ENCODE results near the gene SH3RF3.
"Not testable (repeated sequence)": the region's sequence is repeated elsewhere in the genome, so short reads cannot be mapped to it uniquely, and the experiment has no call there.

SH3RF3 gene

DNA sequence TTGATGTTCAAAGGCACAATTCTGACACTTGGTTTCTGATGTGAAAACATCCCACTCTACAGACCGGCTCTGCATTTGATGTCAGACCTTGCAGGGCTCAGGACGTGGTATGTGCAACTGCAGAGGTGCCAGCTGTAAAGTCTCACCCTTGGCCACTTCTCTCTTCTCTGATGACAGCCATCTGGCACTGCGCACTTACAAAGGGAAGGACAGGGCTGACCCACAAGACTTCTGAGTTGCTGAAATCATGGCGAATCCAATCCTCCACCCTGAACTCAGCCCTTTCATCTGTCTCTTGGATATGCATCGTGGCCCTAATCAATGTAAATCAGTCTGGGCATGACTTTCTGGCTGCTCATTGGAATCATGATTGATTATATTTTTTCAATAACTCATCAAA, 402.2 kb downstream of the SH3RF3 start:
- DNase-seq, result no peak
- POLR2A ChIA-PET, result no interaction called here
- H3K27me3 ChIP-seq (replicated peaks in 2 of 5; ENCODE audit: control insufficient read depth in 4 of 5, insufficient read depth in 5 of 5, low read length in 4 of 5), result peaks cover 0 to 13% (median 0%) of the 10 kb centered on the region in 5 experiments
- CTCF ChIA-PET, result interaction anchor here (1.3 to 2.5 kb wide), 2 partner anchors 14 to 21 kb away, joined by 3 to 6 read pairs; no protein-coding TSS in a partner anchor
- no peaks in the 10 kb centered on the region for H3K9me3 ChIP-seq (ENCODE audit: control extremely low read depth in 1 of 5, control insufficient read depth in 4 of 5, insufficient read depth in 2 of 5, low read depth in 1 of 5, low read length in 4 of 5)
- H3K36me3 ChIP-seq (ENCODE audit: control insufficient read depth in 4 of 4, insufficient read depth in 4 of 4, low read length in 3 of 4), result no peaks in the 10 kb centered on the region
- no peaks in the 10 kb centered on the region for H3K4me1 ChIP-seq (ENCODE audit: control extremely low read depth in 1 of 4, control insufficient read depth in 4 of 4, insufficient read depth in 4 of 4, low read length in 3 of 4)
- H3K27ac ChIP-seq (ENCODE audit: insufficient read depth in 1 of 2, low read depth in 1 of 2, low read length in 2 of 2, poor library complexity in 1 of 2, severe bottlenecking in 2 of 2), result no peak overlapping the region
- WGBS (ENCODE audit: insufficient coverage), result 98% methylated on average over 5 of the region's 5 CpGs
- no peak overlapping the region for H3K4me3 ChIP-seq (ENCODE audit: control insufficient read depth in 1 of 7, extremely low read depth in 1 of 7, insufficient read depth in 4 of 7, low read depth in 2 of 7, low read length in 6 of 7)

DNA sequence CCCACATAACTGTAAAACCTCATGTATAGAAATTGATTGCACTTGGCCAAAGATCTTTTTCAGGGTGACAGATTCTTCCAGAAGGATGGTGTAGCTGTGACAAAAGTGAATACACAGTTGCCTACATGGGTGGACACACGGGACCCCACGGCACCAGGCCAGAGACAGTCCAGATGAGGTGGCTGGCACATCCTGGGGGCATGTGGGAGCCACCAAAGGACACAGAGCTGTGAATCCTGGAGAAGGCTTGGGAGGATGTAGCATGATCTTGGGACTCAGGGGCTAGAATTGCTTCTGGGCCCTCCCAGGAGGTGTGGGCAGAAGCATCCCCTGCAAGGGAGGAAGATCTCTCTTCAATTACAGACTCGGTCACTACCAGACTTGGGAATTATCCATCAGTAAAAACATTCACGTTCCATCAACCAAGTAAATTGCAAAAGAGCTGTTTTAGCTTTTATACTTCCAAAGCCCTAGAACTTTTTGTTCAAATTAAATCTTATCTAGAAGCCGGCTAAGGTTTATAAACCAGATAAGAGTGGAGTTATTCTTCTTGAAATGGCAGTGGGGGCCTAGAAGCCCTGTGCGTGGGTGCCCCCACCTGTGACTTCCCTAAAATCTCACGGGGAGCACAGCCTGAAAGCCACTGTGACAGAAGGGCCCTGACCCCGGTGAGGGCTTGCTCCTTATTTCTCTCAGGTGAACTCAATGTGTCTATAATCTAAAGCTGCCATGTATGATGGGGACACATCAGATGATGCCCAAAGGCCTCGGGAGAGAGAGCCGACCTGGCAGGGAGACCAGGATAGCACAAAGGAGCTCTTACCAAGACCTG, 403.1 kb downstream of the SH3RF3 start:
- Histone ChIP-seq H3K36me3 (ENCODE audit: control insufficient read depth in 4 of 4, insufficient read depth in 4 of 4, low read length in 3 of 4) (no peaks in the 10 kb centered on the region), H3K4me3 (ENCODE audit: control insufficient read depth in 1 of 7, extremely low read depth in 1 of 7, insufficient read depth in 4 of 7, low read depth in 2 of 7, low read length in 6 of 7) (no peak overlapping the region), H3K27ac (ENCODE audit: insufficient read depth in 1 of 2, low read depth in 1 of 2, low read length in 2 of 2, poor library complexity in 1 of 2, severe bottlenecking in 2 of 2) (no peak overlapping the region), H3K9me3 (ENCODE audit: control extremely low read depth in 1 of 5, control insufficient read depth in 4 of 5, insufficient read depth in 2 of 5, low read depth in 1 of 5, low read length in 4 of 5) (no peaks in the 10 kb centered on the region), H3K4me1 (ENCODE audit: control extremely low read depth in 1 of 4, control insufficient read depth in 4 of 4, insufficient read depth in 4 of 4, low read length in 3 of 4) (no peaks in the 10 kb centered on the region), H3K27me3 (replicated peaks in 2 of 5; ENCODE audit: control insufficient read depth in 4 of 5, insufficient read depth in 5 of 5, low read length in 4 of 5) (peaks cover 0 to 13% (median 0%) of the 10 kb centered on the region in 5 experiments)
- ChIA-PET CTCF (interaction anchor here (1.0 to 2.5 kb wide), 3 partner anchors 13 to 22 kb away, joined by 3 to 6 read pairs (median 3); no protein-coding TSS in a partner anchor), POLR2A (no interaction called here)
- 86% methylated on average over 9 of the region's 10 CpGs for WGBS (ENCODE audit: insufficient coverage)
- DNase-seq, result no peak

DNA sequence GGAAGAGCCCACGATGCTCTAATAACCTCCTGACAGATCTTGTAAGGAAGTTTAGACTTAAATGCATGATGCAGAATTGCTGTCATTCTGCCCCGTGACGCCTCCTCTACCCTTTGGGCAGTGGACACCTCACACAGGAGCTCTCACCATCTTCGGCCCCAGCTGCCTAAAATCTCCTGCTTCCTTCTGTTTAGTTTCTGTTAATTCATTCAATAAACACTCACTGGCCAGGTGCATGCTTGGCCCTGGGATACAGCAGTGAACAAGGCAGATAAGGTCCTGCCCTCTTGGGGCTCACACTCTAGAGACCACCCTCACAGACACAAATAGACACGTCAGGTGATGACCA, 403.7 kb downstream of the SH3RF3 start:
- no peak for DNase-seq
- H3K27me3 ChIP-seq (replicated peaks in 2 of 5; ENCODE audit: control insufficient read depth in 4 of 5, insufficient read depth in 5 of 5, low read length in 4 of 5), result peaks cover 0 to 13% (median 0%) of the 10 kb centered on the region in 5 experiments
- no peak overlapping the region for H3K4me3 ChIP-seq (ENCODE audit: control insufficient read depth in 1 of 7, extremely low read depth in 1 of 7, insufficient read depth in 4 of 7, low read depth in 2 of 7, low read length in 6 of 7)
- H3K9me3 ChIP-seq (ENCODE audit: control extremely low read depth in 1 of 5, control insufficient read depth in 4 of 5, insufficient read depth in 2 of 5, low read depth in 1 of 5, low read length in 4 of 5), result no peaks in the 10 kb centered on the region
- H3K4me1 ChIP-seq (ENCODE audit: control extremely low read depth in 1 of 4, control insufficient read depth in 4 of 4, insufficient read depth in 4 of 4, low read length in 3 of 4), result no peaks in the 10 kb centered on the region
- H3K27ac ChIP-seq (ENCODE audit: insufficient read depth in 1 of 2, low read depth in 1 of 2, low read length in 2 of 2, poor library complexity in 1 of 2, severe bottlenecking in 2 of 2), result no peak overlapping the region
- no peaks in the 10 kb centered on the region for H3K36me3 ChIP-seq (ENCODE audit: control insufficient read depth in 4 of 4, insufficient read depth in 4 of 4, low read length in 3 of 4)
- ChIA-PET POLR2A (no interaction called here), CTCF (interaction anchor here (1.0 to 2.5 kb wide), 3 partner anchors 13 to 23 kb away, joined by 3 to 6 read pairs (median 3); no protein-coding TSS in a partner anchor)
- 98% methylated on average over 4 of the region's 5 CpGs for WGBS (ENCODE audit: insufficient coverage)

DNA sequence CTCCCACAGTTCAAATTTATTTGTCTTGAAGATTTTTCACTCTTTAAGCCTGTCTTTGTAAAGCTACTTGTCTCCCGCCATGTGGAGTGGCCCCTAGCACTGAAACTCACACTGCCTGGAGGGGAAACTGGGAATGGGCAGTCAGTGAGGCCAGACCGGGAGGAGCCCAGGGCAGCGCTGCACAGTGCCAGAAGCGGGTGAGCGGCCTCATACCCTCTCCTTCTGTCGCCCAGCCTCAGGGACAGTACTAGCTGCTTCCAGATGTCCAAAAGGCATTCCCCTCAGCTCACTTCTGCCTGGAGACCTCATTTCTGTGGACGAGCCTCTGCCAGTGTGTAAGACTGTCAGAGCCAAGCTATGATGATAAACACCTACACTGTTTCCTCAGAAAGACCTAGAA, 404.8 kb downstream of the SH3RF3 start:
- WGBS (ENCODE audit: insufficient coverage), result 97% methylated on average over 6 of the region's 7 CpGs

DNA sequence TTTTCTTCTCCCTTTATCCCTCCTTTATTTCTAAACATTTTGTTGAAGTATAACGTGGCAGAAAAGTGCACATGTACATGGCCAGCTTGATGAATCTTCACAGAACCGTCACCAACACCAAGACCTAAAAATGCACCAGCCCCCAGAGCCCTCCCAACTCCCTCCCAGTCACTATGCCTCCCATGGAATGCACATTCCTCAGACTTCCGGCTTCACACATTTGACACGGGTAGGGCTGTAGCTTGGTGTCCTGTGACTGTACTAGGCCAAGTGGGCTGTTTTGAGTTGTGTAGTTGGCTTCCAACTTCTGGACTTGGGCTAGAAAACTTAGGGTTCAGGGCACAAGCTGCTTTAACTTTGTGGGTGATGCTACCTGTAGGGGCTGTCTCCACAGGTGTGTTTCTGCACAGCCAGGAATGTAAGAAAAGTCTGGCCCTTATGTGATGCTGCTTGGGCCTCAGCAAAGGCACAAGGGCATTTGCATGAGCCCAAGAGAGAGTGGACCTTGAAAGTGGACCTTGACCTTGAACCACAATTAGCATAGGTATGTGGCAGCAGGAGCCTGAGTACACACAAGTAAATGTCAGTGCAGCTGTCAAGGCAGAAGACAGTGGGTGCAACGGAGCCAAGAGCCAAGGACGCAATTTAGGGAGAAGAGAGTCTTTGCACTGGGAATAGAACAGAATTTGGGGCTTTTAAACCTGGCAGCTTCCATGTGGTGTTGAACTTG, 406.4 kb downstream of the SH3RF3 start:
- ChIA-PET POLR2A (no interaction called here), CTCF (interaction anchor here (0.6 to 2.6 kb wide), 2 partner anchors 11 kb away, joined by 3 to 5 read pairs; no protein-coding TSS in a partner anchor)
- H3K9me3 ChIP-seq (ENCODE audit: control extremely low read depth in 1 of 5, control insufficient read depth in 4 of 5, insufficient read depth in 2 of 5, low read depth in 1 of 5, low read length in 4 of 5), result no peaks in the 10 kb centered on the region
- H3K27me3 ChIP-seq (replicated peaks in 2 of 5; ENCODE audit: control insufficient read depth in 4 of 5, insufficient read depth in 5 of 5, low read length in 4 of 5), result peaks cover 0 to 14% (median 0%) of the 10 kb centered on the region in 5 experiments
- no peak overlapping the region for H3K27ac ChIP-seq (ENCODE audit: insufficient read depth in 1 of 2, low read depth in 1 of 2, low read length in 2 of 2, poor library complexity in 1 of 2, severe bottlenecking in 2 of 2)
- no peaks in the 10 kb centered on the region for H3K36me3 ChIP-seq (ENCODE audit: control insufficient read depth in 4 of 4, insufficient read depth in 4 of 4, low read length in 3 of 4)
- no peak for DNase-seq
- no peak overlapping the region for H3K4me3 ChIP-seq (ENCODE audit: control insufficient read depth in 1 of 7, extremely low read depth in 1 of 7, insufficient read depth in 4 of 7, low read depth in 2 of 7, low read length in 6 of 7)
- H3K4me1 ChIP-seq (ENCODE audit: control extremely low read depth in 1 of 4, control insufficient read depth in 4 of 4, insufficient read depth in 4 of 4, low read length in 3 of 4), result no peaks in the 10 kb centered on the region
- 93% methylated on average over 6 of the region's 6 CpGs for WGBS (ENCODE audit: insufficient coverage)

More for the DNA sequence above, 404.8 kb downstream of the SH3RF3 start:
- Histone ChIP-seq H3K4me3 (ENCODE audit: control insufficient read depth in 1 of 7, extremely low read depth in 1 of 7, insufficient read depth in 4 of 7, low read depth in 2 of 7, low read length in 6 of 7) (no peak overlapping the region), H3K4me1 (ENCODE audit: control extremely low read depth in 1 of 4, control insufficient read depth in 4 of 4, insufficient read depth in 4 of 4, low read length in 3 of 4) (no peaks in the 10 kb centered on the region), H3K9me3 (ENCODE audit: control extremely low read depth in 1 of 5, control insufficient read depth in 4 of 5, insufficient read depth in 2 of 5, low read depth in 1 of 5, low read length in 4 of 5) (no peaks in the 10 kb centered on the region), H3K27me3 (replicated peaks in 2 of 5; ENCODE audit: control insufficient read depth in 4 of 5, insufficient read depth in 5 of 5, low read length in 4 of 5) (peaks cover 0 to 16% (median 0%) of the 10 kb centered on the region in 5 experiments), H3K27ac (ENCODE audit: insufficient read depth in 1 of 2, low read depth in 1 of 2, low read length in 2 of 2, poor library complexity in 1 of 2, severe bottlenecking in 2 of 2) (no peak overlapping the region), H3K36me3 (ENCODE audit: control insufficient read depth in 4 of 4, insufficient read depth in 4 of 4, low read length in 3 of 4) (no peaks in the 10 kb centered on the region)
- CTCF ChIA-PET, result no interaction called here
- POLR2A ChIA-PET, result no interaction called here
- DNase-seq, result no peak

DNA sequence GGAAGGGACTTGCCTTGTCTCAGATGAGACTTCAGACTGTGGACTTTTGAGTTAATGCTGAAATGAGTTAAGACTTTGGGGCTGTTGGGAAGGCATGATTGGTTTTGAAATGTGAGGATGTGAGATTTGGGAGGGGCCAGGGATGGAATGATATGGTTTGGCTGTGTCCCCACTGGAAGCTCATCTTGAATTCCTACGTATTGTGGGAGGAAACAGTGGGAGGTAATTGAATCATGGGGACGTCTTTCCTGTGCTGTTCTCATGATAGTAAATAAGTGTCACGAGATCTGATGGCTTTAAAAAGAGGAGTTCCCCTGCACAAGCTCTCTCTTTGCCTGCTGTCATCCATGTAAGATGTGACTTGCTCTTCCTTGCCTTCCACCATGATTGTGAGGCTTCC, 407.6 kb downstream of the SH3RF3 start:
- H3K27me3 ChIP-seq (replicated peaks in 2 of 5; ENCODE audit: control insufficient read depth in 4 of 5, insufficient read depth in 5 of 5, low read length in 4 of 5); DNase-seq; H3K27ac ChIP-seq (ENCODE audit: insufficient read depth in 1 of 2, low read depth in 1 of 2, low read length in 2 of 2, poor library complexity in 1 of 2, severe bottlenecking in 2 of 2); H3K4me1 ChIP-seq (ENCODE audit: control extremely low read depth in 1 of 4, control insufficient read depth in 4 of 4, insufficient read depth in 4 of 4, low read length in 3 of 4); H3K9me3 ChIP-seq (ENCODE audit: control extremely low read depth in 1 of 5, control insufficient read depth in 4 of 5, insufficient read depth in 2 of 5, low read depth in 1 of 5, low read length in 4 of 5); H3K4me3 ChIP-seq (ENCODE audit: control insufficient read depth in 1 of 7, extremely low read depth in 1 of 7, insufficient read depth in 4 of 7, low read depth in 2 of 7, low read length in 6 of 7); POLR2A ChIA-PET; H3K36me3 ChIP-seq (ENCODE audit: control insufficient read depth in 4 of 4, insufficient read depth in 4 of 4, low read length in 3 of 4): not testable (repeated sequence)
- CTCF ChIA-PET, result interaction anchor here (2.6 kb wide), 1 partner anchor 10 kb away, joined by 5 read pairs; no protein-coding TSS in a partner anchor
- 73% methylated on average over 3 of the region's 3 CpGs for WGBS (ENCODE audit: insufficient coverage)

Data from common myeloid progenitor, CD34-positive (primary cell).